PC-3 (cell line): ENCODE results near the gene PLXDC1. TPM values are rescaled to one million over a fixed set of nuclear protein-coding genes. Genes with fewer than 3 reads are reported as not detected.

Experiments used
- ATAC-seq: fragments of 200-7000 bp; cut with Tn5 transposase; 2 replicates; pipeline ENCODE4 v1.9.1; 2020; ENCODE audit warnings: mild to moderate bottlenecking, moderate library complexity
- BruUV-seq: library from RNA; stranded (reverse); fragments of 400-500 nt; replicated peaks from 2 replicates; lab custom pipeline; 2021; lab: Mats Ljungman, UMichigan
- CTCF ChIA-PET: fragments of 300-600 bp; sonication (Branson Sonifier 250); formaldehyde crosslinking; loops from one replicate; lab custom pipeline; 2022; ENCODE audit warnings: antibody characterized with exemption; lab: Charles Lee
- POLR2A ChIA-PET: fragments of 300-600 bp; sonication (Branson Sonifier 250); formaldehyde crosslinking; loops from one replicate; lab custom pipeline; 2022; ENCODE audit warnings: antibody characterized with exemption; ENCODE audit not compliant: unreplicated experiment; lab: Charles Lee
- DNase-seq: peaks from one replicate; pipeline ENCODE4 v3.0.0-alpha.2; 2015
- H2AFZ ChIP-seq: fragments of 300-600 bp; sonication (generic); 2 replicates; pipeline ENCODE4 v1.6.0; 2016; ENCODE audit warnings: antibody characterized with exemption, low read length
- H3F3A ChIP-seq: fragments of 300-600 bp; sonication (generic); one replicate; pipeline ENCODE4 v1.6.0; 2017; ENCODE audit warnings: antibody characterized with exemption, low read length, control low read depth, mild to moderate bottlenecking; ENCODE audit not compliant: unreplicated experiment
- H3K27ac ChIP-seq: fragments of 300-600 bp; sonication (generic); 2 replicates; pipeline ENCODE4 v1.5.1; 2016; ENCODE audit warnings: mild to moderate bottlenecking, low read length
- H3K27me3 ChIP-seq: fragments of 300-600 bp; sonication (generic); 2 replicates; pipeline ENCODE4 v1.6.1; 2016; ENCODE audit warnings: low read length, mixed read lengths
- H3K36me3 ChIP-seq: fragments of 300-600 bp; sonication (generic); 2 replicates; pipeline ENCODE4 v1.6.1; 2016; ENCODE audit warnings: low read depth, mixed run types, low read length, mixed read lengths
- H3K4me1 ChIP-seq: fragments of 300-600 bp; sonication (generic); 2 replicates; pipeline ENCODE4 v1.5.1; 2016; ENCODE audit warnings: low read length; ENCODE audit not compliant: insufficient read depth
- H3K4me2 ChIP-seq: fragments of 300-600 bp; sonication (generic); 2 replicates; pipeline ENCODE4 v1.6.0; 2016; ENCODE audit warnings: low read length
- H3K4me3 ChIP-seq: fragments of 300-600 bp; sonication (generic); 2 replicates; pipeline ENCODE4 v1.5.1; 2016; ENCODE audit warnings: mild to moderate bottlenecking, low read length, mixed read lengths
- H3K79me2 ChIP-seq: fragments of 300-600 bp; sonication (generic); 2 replicates; pipeline ENCODE4 v1.6.1; 2017; ENCODE audit warnings: low read length, mixed read lengths
- H3K9ac ChIP-seq: fragments of 300-600 bp; sonication (generic); 2 replicates; pipeline ENCODE4 v1.6.0; 2016; ENCODE audit warnings: mild to moderate bottlenecking, low read length
- H3K9me2 ChIP-seq: fragments of 300-600 bp; sonication (generic); replicated peaks from 2 replicates; pipeline ENCODE4 v1.6.1; 2016; ENCODE audit warnings: mixed run types, low read length, mixed read lengths
- H3K9me3 ChIP-seq: fragments of 300-600 bp; sonication (generic); 2 replicates; pipeline ENCODE4 v1.6.1; 2016; ENCODE audit warnings: low read length, mixed read lengths
- H4K20me1 ChIP-seq: fragments of 300-600 bp; sonication (generic); 2 replicates; pipeline ENCODE4 v1.6.1; 2016; ENCODE audit warnings: low read length, mixed read lengths
- CTCF ChIP-seq: fragments of 300-600 bp; sonication (generic); conservative IDR thresholded peaks from 2 replicates; pipeline ENCODE4 v1.5.1; 2017; ENCODE audit warnings: antibody characterized with exemption, low read depth, mild to moderate bottlenecking, low read length
- EZH2 ChIP-seq: fragments of 300-600 bp; sonication (generic); IDR thresholded peaks from one replicate; pipeline ENCODE4 v1.6.1; 2017; ENCODE audit warnings: antibody characterized with exemption, mild to moderate bottlenecking, low read length; ENCODE audit not compliant: unreplicated experiment
- EZH2phosphoT487 ChIP-seq: fragments of 300-600 bp; sonication (generic); IDR thresholded peaks from 2 replicates; pipeline ENCODE4 v1.6.1; 2018; ENCODE audit warnings: mild to moderate bottlenecking, antibody characterized with exemption, low read length, borderline replicate concordance
- intact Hi-C: fragments of 100-400 bp; cut with micrococcal nuclease; formaldehyde crosslinking; loops from 2 replicates; pipeline ENCODE4 v1.9.0; 2023
- total RNA-seq: library from RNA; depleted of rRNA; stranded (reverse); fragments of >200 nt; gene quantifications from 2 replicates; pipeline ENCODE4 v1.2.3, GENCODE V29; 2014

Gene PLXDC1
- total RNA-seq, 1 experiment from 2014 or later, result not detected

- Histone ChIP-seq H3K4me2 (no peak overlapping the region), H3K4me3 (no peak overlapping the region), H3K79me2 (no peaks in the 10 kb centered on the region), H4K20me1 (no peaks in the 10 kb centered on the region), H3K9me2 (no peaks in the 10 kb centered on the region), H3K27me3 (no peaks in the 10 kb centered on the region), H3K27ac (no peak overlapping the region), H2AFZ (no peak overlapping the region), H3K36me3 (no peaks in the 10 kb centered on the region), H3K4me1 (no peaks in the 10 kb centered on the region), H3K9ac (no peak overlapping the region), H3F3A (no peaks in the 10 kb centered on the region), H3K9me3 (no peaks in the 10 kb centered on the region)
- no peak for ATAC-seq
- CTCF ChIA-PET, result no interaction called here
- no peak for DNase-seq
- TF ChIP-seq EZH2 (no peak), EZH2phosphoT487 (no peak), CTCF (no peak)
- POLR2A ChIA-PET, result no interaction called here
- no TSS peak for BruUV-seq
- intact Hi-C loops, result no loop called here
Observed at GRCh38 chr17:39090400-39090799, 61.0 kb downstream of the PLXDC1 start.

GRCh38 chr17:39084558-39084957 is 66.9 kb downstream of the PLXDC1 start:
- ChIA-PET POLR2A (no interaction called here), CTCF (no interaction called here)
- Histone ChIP-seq H3K79me2 (no peaks in the 10 kb centered on the region), H3K9me3 (no peaks in the 10 kb centered on the region), H4K20me1 (no peaks in the 10 kb centered on the region), H3K36me3 (no peaks in the 10 kb centered on the region), H3K27me3 (no peaks in the 10 kb centered on the region), H3K4me2 (no peak overlapping the region), H3F3A (no peaks in the 10 kb centered on the region), H3K9me2 (no peaks in the 10 kb centered on the region), H3K4me3 (no peak overlapping the region), H3K27ac (no peak overlapping the region), H3K9ac (no peak overlapping the region), H2AFZ (no peak overlapping the region), H3K4me1 (no peaks in the 10 kb centered on the region)
- DNase-seq (no peak), ATAC-seq (no peak)
- intact Hi-C loops, result no loop called here
- BruUV-seq, result no TSS peak
- TF ChIP-seq CTCF, result no peak
- no peak for TF ChIP-seq EZH2phosphoT487
- no peak for TF ChIP-seq EZH2

- no TSS peak for BruUV-seq
- no peaks in the 10 kb centered on the region for H4K20me1 ChIP-seq
- no peaks in the 10 kb centered on the region for H3K36me3 ChIP-seq
- H3K4me3 ChIP-seq, result no peak overlapping the region
- H3K79me2 ChIP-seq, result no peaks in the 10 kb centered on the region
- no peak overlapping the region for H3K27ac ChIP-seq
- H2AFZ ChIP-seq, result no peak overlapping the region
- CTCF ChIA-PET, result no interaction called here
- intact Hi-C loops, result no loop called here
- no peak for ATAC-seq
- POLR2A ChIA-PET, result no interaction called here
- H3K9ac ChIP-seq, result no peak overlapping the region
- no peaks in the 10 kb centered on the region for H3K27me3 ChIP-seq
- H3K4me2 ChIP-seq, result no peak overlapping the region
- H3K9me3 ChIP-seq, result no peaks in the 10 kb centered on the region
- H3K9me2 ChIP-seq, result no peaks in the 10 kb centered on the region
- H3F3A ChIP-seq, result no peaks in the 10 kb centered on the region
- no peak for TF ChIP-seq EZH2
- TF ChIP-seq EZH2phosphoT487, result no peak
- no peaks in the 10 kb centered on the region for H3K4me1 ChIP-seq
- DNase-seq, result no peak
Observed at GRCh38 chr17:39083270-39083669, 68.2 kb downstream of the PLXDC1 start.
